AG09319 (cell line): Measurements from ENCODE around the gene ELMOD2.
A peak's percentile ranks its signal among the peaks of the same experiment; 100 is the strongest.

ENCODE experiments used
- DNase-seq: peaks from one replicate; pipeline ENCODE4 v3.0.0-alpha.2; 2010; ENCODE audit warnings: low read depth; ENCODE audit errors: extremely low read depth
- TF ChIP-seq, protein P1 (sequence below): IDR thresholded peaks from 2 replicates; pipeline ENCODE4 v1.5.1; 2011; ENCODE audit warnings: low read depth, mild to moderate bottlenecking, inconsistent platforms, low read length, moderate library complexity

The ELMOD2 gene, protein sequence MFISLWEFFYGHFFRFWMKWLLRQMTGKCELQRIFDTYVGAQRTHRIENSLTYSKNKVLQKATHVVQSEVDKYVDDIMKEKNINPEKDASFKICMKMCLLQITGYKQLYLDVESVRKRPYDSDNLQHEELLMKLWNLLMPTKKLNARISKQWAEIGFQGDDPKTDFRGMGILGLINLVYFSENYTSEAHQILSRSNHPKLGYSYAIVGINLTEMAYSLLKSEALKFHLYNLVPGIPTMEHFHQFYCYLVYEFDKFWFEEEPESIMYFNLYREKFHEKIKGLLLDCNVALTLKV

DNA sequence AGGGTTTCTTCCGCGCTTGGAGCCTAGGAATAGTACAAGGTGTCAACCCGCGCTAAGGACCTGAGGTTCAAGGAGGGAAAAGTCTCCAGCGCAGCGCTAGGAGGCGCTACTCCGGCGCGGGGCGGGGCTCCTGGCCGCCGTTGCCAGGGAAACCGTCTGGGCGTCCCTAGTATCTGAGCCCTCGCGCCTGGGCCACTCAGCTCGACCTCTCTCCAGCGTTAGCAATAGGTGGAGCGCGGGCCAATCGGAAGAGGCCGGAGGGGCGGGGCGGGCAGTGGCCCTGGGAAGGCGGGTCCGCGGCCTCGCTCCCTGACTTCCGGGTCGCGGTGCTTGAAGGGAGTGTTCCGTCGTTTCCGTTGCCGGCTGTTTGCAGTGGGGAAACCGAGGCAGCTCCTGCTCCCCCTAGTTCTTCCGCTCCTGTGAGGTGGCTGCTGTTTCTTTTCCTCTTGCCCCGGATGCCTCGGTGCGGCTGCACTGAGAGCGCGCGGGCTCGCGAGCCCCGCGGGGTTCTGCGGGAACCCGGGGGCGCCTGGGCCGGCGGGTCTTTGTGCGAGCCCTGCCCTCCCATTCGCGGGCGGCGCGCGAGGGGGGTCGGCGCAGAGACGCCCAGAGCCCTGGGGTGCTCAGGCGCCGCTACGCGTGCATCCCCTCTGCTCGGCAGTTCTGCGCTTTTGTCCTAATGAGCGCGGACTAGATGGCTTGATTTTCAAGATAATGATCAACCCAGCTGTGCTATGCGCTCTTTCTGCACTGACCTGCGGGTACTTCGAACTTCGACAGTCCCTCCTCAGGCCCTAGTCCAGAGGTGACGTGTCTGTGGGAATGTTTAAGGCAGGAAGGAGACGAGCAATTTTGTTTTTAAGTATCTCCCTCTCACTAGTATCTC, at the start of gene ELMOD2:
Gene ELMOD2, plus strand, starts transcription at position 312 of the 886 bp plus-strand sequence. CDS start 1,261 bp downstream, outside the sequence.
- DNase-seq, result peak; percentile 92
- TF ChIP-seq, protein P1, sequence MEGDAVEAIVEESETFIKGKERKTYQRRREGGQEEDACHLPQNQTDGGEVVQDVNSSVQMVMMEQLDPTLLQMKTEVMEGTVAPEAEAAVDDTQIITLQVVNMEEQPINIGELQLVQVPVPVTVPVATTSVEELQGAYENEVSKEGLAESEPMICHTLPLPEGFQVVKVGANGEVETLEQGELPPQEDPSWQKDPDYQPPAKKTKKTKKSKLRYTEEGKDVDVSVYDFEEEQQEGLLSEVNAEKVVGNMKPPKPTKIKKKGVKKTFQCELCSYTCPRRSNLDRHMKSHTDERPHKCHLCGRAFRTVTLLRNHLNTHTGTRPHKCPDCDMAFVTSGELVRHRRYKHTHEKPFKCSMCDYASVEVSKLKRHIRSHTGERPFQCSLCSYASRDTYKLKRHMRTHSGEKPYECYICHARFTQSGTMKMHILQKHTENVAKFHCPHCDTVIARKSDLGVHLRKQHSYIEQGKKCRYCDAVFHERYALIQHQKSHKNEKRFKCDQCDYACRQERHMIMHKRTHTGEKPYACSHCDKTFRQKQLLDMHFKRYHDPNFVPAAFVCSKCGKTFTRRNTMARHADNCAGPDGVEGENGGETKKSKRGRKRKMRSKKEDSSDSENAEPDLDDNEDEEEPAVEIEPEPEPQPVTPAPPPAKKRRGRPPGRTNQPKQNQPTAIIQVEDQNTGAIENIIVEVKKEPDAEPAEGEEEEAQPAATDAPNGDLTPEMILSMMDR, result peak; percentile 96

DNA sequence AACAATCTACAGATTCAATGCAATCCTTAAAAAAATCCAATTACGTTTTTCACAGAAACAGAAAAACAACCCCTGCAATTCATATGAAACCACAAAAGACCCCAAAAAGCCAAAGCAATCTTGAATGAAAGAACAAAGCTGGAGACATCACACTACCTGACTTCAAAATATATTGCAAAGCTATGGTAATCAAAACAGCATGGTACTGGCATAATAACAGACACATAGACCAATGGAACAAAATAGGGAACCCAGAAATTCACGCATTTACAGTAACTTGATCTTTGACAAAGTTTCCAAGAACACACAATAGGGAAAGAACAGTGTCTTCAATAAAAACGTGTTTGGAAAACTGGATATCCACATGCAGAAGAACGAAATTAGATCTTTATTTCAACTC, 40.5 kb upstream of the ELMOD2 start:
- DNase-seq, result no peak
- TF ChIP-seq, protein P1, result no peak

DNA sequence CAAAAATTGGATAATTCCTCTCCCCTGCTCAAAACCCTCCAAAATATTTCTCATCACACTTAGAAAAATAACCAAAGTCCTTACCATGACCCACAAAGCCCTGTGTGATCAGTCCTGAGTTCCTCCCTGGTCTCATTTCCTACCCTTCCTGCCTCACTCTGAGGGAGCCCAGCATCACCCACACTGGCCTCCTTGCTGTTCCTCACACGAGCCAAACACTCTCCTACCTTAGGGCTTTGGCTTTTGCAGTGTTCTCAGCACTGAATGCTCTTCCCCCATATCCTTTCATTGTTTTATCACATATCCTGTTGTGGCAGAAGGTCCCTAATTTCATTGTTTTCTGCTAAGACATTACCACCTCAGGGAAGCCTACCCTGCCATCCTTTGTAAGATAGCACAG, 38.0 kb upstream of the ELMOD2 start:
- no peak for DNase-seq
- TF ChIP-seq, protein P1, result no peak

DNA sequence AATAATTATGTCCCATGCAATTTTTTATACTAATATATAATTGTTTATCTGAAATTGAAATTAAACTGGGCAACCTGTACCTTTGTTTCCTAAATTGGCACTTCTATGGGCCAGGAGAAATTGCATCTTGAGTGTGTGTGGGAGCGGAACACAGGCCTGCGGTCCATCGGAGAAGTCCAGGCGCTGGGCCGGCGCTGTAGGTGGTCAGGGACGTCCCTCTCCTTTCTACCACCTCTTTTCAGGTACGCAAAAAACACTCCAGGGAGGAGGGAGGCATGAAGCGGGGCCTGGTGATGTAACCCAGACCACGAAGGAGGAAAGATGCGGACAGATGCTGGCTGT, 26.6 kb upstream of the ELMOD2 start:
- TF ChIP-seq, protein P1, result no peak
- no peak for DNase-seq

DNA sequence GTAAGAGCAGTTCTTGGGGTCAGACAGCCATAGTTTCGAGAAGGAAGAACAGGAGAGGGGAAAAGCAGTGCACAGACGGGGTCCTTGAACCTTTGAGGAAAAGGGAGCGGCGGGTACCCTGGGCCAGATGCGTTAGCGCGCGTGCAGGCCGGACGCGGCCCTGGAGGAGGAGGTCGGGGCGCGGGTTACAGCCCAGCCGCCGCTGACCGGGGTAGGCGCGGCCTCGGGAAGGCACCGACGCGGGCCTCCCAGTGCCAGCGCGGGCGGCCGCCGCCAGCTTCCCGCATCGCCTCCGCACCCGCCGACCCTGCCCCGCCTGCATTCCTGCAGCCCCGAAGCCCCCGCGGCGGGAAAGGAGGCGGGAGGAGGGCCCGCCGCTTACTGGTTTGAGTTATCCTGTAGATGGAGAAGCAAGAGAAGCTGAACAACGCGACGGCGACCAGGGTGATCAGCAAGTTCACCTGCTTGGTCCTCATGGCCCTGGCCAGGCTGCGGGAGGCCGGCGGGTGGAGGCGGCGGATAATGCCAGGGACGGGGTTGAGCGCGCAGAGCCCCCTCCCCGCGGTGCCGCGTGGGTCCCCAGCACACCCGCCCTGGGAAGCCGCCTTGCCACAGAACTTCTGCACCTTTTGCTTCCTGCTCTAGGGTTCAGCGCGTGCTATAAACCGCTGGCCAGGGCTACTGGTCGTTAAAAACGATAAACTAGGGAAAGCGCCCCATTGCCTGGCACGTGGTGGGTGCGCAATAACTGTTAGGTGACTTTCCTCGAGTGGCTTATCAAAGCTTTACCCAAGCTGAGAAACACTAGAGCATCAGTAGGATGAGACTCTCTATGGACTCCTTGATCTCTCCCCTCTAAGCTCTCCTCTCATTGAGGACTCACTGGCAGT, 26.0 kb upstream of the ELMOD2 start, which contains the start of gene MGAT4D:
Gene MGAT4D, minus strand, starts transcription at position 547 of the 890 bp plus-strand sequence. Its CDS starts 71 bp downstream, at position 476.
- DNase-seq, result no peak
- TF ChIP-seq, protein P1, result no peak

DNA sequence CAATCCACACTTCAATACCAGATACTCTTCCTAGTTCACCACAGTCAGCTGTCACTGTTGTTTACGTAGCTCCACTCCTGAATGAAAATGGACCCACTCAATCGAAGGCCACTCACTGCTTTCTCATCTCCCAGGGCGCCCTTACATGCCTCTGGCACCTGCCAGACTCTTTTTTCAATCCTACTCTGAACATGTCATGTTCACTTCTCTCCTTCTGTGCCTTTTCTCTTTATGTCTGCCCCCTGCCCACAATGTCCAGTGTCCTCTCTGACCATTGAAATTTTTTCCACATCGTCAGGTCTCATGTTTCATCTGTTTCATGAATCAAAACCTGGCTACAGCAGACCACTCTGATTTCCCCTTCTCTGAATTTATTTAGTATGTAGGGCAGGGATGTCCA, 24.6 kb upstream of the ELMOD2 start:
- no peak for DNase-seq
- TF ChIP-seq, protein P1, result no peak
